COLO668 (cell line): ENCODE data around the gene KRCC1.
"Not testable (repeated sequence)": the region's sequence is repeated elsewhere in the genome, so short reads cannot be mapped to it uniquely, and the experiment has no call there.

ENCODE experiments used
- DNase-seq: peaks from one replicate; lab custom pipeline; 2025; ENCODE audit not compliant: unreplicated experiment; lab: John Stamatoyannopoulos, UW

Gene KRCC1

GRCh38 chr2:88048541-88048940, 7.0 kb downstream of the KRCC1 start:
- DNase-seq = no peak

GRCh38 chr2:88045561-88045960, 10.0 kb downstream of the KRCC1 start:
- not testable (repeated sequence) for DNase-seq

GRCh38 chr2:88042476-88042875, 13.1 kb downstream of the KRCC1 start:
- no peak for DNase-seq

- DNase-seq = no peak
Observed at GRCh38 chr2:88038263-88039105, 17.1 kb downstream of the KRCC1 start.

GRCh38 chr2:88036606-88037005, 19.0 kb downstream of the KRCC1 start:
- no peak for DNase-seq

GRCh38 chr2:88036182-88036581, 19.4 kb downstream of the KRCC1 start:
- no peak for DNase-seq

GRCh38 chr2:88032070-88032702, 23.4 kb downstream of the KRCC1 start:
- no peak for DNase-seq

- no peak for DNase-seq
Observed at GRCh38 chr2:88028931-88029330, 26.7 kb downstream of the KRCC1 start.

- DNase-seq = no peak
Observed at GRCh38 chr2:88027697-88028389, 27.7 kb downstream of the KRCC1 start.

- no peak for DNase-seq
Observed at GRCh38 chr2:88024509-88024908, 31.1 kb downstream of the KRCC1 start.

- DNase-seq = no peak
Observed at GRCh38 chr2:88022669-88022921, 33.0 kb downstream of the KRCC1 start.

- DNase-seq = no peak
Observed at GRCh38 chr2:88019985-88020384, 35.6 kb downstream of the KRCC1 start.

GRCh38 chr2:88018909-88019308, 36.7 kb downstream of the KRCC1 start:
- DNase-seq = no peak

GRCh38 chr2:88018077-88018805, 37.3 kb downstream of the KRCC1 start:
- DNase-seq = not testable (repeated sequence)

GRCh38 chr2:88017780-88018038, 37.9 kb downstream of the KRCC1 start:
- not testable (repeated sequence) for DNase-seq

GRCh38 chr2:88016960-88017779, 38.4 kb downstream of the KRCC1 start:
- DNase-seq = peak; percentile 69

GRCh38 chr2:88016086-88016959, 39.3 kb downstream of the KRCC1 start, which contains the start of gene RNU2-63P:
RNU2-63P (minus strand) TSS chr2:88016547.
- peak; percentile 75 for DNase-seq

GRCh38 chr2:88011011-88011410, 44.6 kb downstream of the KRCC1 start:
- DNase-seq = no peak

- no peak for DNase-seq
Observed at GRCh38 chr2:88010136-88010535, 45.4 kb downstream of the KRCC1 start.

GRCh38 chr2:88006912-88007439, 48.6 kb downstream of the KRCC1 start:
- DNase-seq = no peak
